ENCODE results near the gene FANCL.
"Not testable (repeated sequence)": the region's sequence is repeated elsewhere in the genome, so short reads cannot be mapped to it uniquely, and the experiment has no call there.

Gene FANCL

DNA sequence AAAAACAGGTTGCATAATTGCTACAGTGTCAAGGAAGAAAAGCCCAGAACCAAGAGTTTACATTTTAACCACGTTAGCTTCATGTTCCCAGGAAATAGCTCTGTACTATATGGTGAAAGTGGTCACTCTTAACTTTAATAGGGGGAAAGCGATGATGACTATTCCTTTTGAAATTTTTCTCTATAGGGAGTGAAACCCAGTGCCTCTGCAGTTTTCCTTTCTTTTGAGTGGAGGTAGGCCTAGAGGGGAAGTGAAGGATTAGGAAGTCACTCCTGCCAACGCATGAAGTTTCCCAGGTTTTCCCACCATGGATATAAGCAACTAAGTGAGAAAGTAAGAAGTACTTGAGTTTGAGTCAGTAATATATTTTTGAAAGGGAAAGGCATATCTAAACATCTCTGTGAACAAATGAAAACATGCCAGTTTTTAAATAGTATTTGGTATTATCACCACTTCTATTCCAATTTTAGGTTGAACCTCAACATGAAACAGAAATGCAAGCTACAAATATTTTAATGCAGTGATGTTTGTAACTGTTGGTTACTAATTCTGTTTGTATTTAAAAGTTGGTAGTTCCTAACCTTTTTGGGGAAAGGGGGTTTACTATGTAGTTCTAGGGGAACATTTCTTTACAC, 102.6 kb downstream of the FANCL start:
- no peak for ATAC-seq

DNA sequence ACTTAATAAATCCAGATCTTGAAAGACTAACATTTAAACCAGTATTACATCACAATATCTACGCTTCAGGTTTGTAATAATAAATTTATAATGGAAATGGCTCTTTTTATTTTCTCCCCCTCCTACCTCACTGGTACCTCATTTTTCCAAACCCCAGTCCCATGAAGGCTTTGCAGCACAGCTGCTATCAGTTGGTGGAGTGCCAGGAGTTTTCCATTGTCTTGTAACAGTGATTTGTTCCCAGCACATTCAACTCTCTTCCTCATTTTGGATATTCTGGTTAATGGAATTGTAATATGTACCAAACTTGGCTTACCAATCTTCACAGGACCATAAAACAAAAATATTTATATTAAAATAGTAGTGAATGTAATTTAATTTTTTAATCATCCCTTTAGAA, 103.3 kb downstream of the FANCL start:
- ATAC-seq = no peak

DNA sequence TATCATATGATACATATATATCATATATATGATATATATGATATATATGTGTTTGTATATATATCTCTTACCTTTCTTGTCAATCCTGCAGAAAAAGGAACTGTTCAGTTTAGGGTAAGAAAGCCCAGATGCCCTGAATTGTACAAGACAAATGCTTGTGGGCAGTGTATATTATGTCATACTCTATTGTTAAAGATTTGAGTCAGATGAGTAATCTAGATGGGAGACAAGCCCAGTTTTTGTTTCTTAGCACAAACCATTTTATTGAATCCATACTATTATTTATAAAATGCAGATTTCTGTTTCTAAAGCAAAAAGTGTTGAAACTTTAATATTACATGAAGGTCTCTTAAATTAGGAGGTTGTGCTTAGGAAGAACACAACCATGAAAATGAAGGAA, 103.9 kb downstream of the FANCL start:
- no peak for ATAC-seq

DNA sequence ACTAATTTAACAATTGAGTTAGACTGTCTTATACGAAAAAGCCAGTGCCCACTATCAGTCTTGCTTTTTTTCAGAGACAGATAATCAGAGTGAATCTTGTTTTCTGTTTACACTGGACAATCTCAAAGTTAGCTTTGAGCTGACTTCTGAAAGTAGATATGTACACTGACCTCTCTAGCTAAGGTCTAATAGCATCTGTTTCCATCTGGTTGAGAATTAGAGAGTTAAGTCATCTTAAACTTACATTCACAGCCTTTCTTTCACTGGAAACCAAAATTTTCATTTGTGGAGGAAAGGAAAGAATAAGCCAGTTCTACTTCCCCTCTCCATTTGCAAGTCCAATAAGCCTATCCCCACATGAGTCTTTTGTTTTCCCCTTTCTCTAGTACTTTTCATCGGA, 105.3 kb downstream of the FANCL start:
- ATAC-seq = no peak

DNA sequence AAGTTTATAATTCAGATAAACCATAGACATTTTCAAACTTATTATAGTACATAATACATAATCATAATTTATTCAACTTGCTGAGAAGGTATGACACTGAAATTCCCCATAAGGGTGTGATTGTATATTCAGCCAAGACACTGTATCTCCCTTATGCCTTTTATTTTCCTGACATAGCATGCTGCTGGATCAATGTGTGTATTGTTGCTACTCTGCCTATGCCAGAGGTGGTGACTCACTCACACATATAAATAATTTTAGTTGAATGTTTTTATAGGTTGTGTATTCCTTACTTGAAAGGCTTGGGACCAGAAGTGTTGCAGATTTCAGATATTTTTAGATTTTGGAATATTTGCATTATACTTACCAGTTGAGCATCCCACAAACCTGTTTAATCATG, 107.7 kb downstream of the FANCL start:
- no peak for ATAC-seq

DNA sequence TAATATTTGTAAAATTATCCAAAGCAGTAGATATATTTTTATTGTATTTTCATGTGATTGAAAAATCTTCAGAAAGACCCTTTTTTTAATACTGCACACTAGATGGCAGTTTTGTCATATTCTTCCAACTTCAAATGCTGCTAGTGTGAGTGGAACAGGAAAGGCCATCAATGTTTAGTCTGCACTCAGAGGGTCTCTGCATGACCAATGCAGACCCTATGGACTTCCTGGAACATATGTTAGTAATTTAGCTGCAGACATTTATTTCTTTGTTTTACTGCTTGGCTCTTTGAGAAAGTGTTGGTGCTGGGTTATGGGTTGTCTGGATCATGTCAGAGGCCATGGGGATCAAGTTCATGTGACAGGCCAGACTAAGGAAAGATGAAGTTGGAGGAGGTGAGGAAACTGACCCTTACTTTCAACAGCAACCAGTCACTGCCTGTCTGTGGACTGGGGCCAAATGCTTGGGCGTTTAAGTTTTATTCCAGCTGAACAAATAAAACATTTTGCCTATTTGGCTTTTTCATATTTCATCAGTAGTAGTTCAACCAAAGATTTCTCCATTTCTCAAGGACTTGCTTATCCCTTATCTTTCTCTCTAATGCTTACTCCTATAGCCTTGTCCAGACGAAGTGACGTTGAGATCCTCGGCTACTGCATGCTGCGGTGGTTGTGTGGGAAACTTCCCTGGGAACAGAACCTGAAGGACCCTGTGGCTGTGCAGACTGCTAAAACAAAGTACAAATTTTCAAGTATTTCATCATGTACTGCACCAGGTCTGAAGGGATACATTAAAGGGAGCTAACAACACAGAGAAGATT, 109.7 kb downstream of the FANCL start:
- no peak for ATAC-seq

DNA sequence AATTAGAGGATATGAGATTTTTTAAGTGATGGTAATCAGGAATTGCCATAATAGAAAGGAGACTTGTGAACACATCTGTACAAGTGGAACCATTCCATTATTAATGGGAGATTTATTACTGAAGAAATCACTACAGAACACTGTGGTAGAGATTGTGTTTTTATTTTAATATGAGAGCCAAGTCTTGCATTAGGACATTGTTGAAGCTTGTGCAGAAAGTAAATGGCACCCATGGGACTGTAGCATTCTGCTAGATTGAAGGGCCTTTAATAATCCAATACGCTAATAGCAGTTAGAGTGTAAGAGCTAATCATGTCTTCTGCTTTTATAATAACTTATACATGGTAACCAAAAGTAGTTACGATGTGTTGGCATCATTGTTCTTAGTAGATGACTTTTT, 110.9 kb downstream of the FANCL start:
- no peak for ATAC-seq

DNA sequence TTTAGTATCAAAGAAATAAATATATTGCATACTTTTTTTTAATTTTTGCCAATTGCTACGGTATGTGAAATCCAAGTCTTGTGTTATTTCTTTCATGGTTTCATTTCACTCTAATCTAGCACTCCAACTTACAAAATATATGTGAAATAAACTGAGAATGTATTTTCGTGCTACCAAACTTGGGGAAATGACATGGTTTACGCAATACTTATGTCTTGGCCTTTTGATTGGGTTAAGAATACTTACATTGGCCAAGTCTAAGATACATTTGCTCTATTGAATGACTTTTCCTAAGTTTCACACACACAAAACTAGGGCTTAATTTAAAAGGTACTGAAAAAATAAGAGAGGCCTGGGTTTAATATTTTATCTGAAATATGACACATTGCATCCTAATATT, 114.0 kb downstream of the FANCL start:
- no peak for ATAC-seq

DNA sequence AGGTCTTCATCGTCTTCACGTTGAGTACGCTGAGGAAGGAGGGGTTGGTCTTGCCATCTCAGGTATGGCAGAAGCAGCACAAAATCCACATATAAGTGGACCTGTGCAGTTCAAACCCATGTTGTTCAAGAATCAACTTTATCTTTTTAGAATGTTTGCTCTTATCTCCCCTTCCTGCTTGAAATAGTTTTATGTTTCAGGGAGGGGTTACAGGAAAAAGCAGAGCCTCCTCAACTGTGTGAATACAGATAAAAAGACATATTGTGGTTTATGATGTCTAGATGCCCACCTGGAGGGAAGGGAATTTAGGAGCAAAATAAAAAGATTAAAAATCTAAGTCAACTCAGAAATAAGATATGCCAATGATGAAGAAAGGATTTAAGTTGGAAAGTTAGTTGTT, 118.6 kb downstream of the FANCL start:
- ATAC-seq = no peak

DNA sequence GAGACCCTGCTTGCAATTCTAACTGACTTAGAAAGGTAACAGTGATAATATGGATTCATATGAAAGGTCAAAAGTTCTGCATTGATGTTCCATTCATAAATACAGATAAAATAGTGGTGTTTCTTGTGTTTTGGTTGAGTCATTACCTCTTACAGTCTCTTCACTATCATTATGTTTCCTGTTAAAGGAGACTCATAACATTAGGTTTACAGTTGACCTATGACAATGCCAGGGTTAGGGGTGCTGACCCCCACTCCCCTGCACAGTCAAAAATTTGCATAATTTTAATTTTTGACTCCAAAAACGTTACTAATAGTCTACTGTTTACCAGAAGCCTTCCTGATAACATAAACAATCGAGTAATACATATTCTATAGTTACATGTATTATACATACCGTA, 119.1 kb downstream of the FANCL start:
- ATAC-seq = peak; percentile 35 to 51

DNA sequence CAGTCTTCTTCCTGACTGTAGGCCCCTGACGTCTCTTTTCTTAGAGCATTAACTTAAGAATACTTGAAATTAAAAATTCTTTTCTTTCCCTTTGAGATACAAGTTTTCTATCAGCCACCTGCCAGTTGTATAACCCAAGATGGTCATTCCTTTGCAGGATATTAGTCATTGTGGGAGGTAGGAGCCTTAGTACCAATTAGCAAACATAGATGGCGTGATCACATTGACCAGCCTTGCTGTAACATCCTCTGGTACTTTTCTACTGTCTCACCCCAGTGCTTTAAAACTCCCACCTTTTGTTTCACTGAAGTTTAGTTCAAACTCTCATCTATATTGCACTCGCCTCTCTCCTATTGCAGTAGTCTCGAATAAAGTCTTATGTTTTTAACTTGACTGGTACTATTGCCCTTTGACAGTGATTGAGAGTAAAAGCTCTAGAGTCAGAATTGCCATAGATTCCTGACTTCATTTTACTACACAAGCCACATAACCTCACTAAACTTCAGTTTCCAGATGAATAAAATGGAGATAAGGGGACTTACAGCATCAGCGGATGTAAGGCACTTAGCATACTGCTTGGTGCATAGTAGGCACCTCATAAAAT, 120.4 kb downstream of the FANCL start:
- ATAC-seq = no peak

DNA sequence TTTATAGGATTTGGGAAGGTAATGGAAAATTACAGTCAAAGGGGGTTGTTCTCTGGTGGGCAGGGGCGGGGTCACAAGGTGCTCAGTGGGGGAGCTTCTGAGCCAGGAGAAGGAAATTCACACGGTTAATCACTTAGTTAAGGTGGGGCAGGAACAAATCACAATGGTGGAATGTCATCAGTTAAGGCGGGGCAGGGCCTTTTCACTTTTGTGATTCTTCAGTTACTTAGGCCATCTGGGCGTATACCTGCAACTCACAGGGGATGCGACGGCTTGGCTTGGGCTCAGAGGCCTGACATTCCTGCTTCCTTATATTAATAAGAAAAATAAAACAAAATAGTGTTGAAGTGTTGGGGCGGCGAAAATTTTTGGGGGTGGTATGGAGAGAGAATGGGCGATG, 127.6 kb downstream of the FANCL start:
- ATAC-seq = not testable (repeated sequence)

DNA sequence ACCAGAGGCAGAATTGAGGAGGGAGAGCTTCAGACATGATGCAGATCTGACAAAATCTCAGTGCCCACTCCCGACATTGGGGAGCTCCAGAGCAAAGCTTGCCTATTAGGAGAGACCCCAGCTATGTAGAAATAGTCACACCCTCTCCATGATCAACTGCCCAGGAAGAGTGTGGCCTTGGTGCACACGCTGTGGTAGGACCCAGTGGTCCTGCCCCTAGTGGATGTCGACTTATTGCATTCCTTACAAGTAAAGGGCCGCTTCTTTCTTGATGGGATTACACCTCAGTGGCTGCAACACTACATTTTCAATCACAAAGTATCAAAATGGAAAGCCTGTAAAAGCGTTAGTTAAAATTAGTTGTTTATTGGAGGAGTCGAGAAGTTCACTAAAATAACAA, 130.4 kb downstream of the FANCL start:
- ATAC-seq = no peak

DNA sequence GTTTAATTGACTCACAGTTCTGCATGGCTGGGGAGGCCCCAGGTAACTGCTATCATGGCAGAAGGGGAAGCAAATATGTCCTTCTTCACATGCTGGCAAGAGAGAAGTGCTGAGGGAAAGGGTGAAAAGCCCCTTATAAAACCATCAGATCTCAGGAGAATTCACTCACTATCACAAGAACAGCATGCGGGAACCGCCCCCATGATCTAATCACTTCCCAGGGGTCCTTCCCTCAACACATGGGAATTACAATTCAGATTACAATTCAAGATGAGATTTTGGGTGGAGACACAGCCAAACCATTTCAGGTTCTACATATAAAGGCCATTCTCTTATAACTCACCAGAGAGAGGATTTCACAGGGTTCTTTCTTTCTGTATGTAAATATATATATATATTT, 131.6 kb downstream of the FANCL start:
- no peak for ATAC-seq
